CD4-positive, alpha-beta T cell treated with Interleukin-12 subunit alpha and Interleukin-12 subunit beta, for 1 hour (primary cell): ENCODE results near the gene LMAN1L.

ENCODE experiments used
- DNase-seq: peaks from one replicate; pipeline ENCODE4 v3.0.0-alpha.2; 2020

The LMAN1L gene

DNA sequence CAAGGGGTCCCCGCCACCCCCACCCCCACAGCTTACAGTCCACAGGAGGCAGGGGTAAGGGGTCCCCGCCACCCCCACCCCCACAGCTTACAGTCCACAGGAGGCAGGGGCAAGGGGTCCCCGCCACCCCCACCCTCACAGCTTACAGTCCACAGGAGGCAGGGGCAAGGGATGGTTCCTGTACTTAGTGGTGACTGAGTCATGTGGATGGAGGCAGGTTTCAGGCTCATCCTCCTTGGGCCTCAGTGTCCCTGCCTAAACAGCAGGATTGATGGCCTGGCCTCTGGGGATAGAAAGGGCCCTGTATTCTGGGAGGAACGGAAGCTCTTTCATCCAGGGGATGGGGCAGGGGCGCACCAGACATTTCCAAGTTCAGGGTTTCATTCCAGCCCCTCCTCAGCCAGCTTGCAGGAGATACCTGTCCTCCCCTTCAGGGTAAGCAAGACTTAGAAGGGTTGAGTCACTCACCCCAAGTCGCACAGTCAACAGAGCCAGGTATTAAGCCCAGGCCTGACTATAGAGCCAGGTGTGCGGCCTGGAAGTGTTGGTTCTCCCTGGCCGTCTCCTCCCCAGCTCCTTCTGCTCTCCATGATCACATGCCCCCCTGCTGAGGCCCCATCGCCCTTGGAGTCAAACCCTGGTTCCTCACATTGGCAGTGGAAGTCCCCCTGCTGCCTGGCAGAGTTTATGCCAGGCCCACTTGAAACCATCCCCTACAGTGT, 18.2 kb upstream of the LMAN1L start:
- DNase-seq: no peak

DNA sequence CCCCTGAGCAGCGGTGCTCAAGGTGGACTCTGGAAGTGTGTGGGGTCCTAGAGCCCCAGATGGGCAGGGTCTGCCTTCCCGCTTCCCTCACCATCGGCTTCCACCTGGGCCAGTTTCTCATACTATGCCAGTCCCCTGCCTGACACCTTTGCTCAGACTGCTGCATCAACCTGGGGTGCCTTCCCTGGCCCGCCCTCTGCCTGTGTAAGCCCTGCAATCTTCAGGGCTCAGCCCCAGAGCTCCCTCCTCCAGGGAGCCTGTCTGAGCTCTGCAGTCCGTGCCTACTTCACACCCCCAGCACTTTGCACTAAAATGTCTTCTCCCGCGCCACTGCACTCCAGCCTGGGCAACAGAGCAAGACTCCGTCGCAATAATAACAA, 17.7 kb upstream of the LMAN1L start:
- no peak for DNase-seq

DNA sequence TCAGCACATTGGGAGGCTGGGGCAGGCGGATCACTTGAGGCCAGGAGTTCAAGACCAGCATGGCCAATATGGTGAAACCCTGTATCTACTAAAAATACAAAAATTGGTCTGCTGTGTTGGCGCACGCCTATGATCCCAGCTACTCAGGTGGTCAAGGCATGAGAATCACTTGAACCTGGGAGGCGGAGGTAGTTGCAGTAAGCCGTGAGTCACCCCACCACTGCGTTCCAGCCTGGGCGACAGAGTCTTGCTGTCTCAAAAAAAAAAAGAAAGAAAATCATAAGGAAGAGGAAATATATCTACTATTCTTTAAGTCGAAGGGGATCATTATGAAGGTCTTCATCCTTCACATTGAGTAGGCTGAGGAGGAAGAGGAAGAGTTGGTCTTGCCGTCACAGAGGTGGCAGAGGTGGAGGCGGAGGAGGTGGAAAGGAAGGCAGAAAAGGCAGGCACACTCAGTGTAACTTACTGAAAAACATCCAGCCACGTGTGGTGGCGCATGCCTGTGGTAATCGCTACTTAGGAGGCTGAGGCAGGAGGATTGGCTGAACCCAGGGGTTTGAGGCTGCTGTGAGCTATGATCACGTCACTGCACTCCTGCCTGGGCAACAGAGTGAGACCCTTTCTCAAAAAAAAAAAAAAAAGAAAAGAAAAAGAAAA, 16.5 kb upstream of the LMAN1L start:
- peak; percentile 48 for DNase-seq

DNA sequence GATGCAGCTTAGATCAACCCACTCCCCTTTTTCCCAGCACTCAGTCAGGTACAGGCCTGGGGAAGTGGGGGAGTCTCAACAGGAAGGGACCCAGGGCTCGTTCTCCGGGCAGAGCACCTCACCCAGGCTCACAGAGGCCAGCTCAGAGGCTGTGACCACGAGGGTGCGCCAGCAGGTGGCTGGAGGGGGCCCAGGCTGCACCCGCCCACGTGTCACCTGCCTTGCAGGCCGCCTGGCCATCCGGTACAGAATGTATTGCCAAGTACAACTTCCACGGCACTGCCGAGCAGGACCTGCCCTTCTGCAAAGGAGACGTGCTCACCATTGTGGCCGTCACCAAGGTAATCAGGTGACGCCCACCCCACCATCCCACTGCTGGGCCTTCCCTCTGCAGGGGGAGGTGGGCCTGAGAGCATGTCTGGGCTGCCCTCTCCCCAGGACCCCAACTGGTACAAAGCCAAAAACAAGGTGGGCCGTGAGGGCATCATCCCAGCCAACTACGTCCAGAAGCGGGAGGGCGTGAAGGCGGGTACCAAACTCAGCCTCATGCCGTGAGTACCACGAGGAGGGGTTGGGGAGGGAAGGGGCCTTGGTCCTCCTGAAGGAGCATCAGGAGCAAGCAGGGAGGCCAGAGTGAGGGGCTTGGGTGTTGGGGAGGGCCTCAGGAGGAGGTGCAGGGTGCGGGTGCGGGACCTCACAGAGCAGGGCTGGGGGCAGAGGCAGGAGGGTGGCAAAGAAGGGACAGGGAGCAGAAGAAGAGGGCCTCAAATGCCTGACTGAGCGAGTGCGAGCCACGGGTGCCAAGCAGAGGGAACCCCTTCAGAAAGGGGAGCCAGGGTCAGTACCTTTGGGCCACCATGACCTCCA, 14.0 kb upstream of the LMAN1L start:
- DNase-seq: no peak

DNA sequence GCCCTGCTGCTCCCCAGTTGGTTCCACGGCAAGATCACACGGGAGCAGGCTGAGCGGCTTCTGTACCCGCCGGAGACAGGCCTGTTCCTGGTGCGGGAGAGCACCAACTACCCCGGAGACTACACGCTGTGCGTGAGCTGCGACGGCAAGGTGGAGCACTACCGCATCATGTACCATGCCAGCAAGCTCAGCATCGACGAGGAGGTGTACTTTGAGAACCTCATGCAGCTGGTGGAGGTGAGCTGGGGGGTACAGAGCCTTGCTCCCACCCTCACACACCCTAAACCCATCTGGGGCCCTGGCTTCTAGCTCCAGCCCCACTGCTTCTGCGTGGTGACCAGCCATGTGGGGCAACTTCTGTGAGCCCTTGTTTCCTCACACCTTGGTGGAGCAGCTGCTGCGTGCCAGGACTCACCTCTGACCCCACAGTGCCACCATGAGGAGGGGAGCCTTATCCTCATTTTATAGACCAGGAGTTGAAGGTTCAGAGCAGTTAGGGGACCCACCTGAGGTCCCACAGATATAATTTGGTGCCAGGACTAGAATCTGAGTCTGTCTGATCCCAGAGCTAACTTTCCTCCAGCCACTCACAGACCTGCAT, 13.3 kb upstream of the LMAN1L start:
- DNase-seq: no peak

DNA sequence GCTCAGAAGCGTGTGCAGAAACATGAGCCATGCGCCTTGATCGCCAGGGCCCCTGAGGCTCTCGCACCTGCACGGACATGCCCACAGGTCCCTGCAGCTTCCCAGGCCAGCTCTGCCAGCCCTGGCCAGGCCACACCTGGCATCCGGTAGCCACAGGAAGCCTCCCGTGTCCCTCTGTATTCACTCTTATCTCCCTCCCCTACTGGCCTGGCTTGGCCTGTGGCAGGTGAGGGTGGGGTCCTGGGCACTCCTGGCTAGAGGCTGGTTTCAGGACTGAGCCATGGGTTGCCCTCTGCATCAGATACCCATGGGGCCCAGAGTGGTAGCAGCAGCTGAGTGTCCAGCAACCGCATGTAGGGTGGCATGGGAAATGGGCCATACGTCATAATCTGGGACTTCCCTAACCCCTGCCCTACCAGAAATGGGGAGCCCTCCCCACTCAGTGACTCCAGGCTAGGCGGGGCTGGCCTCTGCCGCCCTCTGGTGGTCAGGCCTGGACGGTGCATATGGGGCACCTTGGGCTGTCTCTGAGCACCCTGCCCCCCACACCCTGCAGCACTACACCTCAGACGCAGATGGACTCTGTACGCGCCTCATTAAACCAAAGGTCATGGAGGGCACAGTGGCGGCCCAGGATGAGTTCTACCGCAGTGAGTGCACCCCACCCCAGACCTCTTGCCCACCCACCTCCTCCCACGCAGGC, 12.6 kb upstream of the LMAN1L start:
- peak; percentile 92 for DNase-seq

DNA sequence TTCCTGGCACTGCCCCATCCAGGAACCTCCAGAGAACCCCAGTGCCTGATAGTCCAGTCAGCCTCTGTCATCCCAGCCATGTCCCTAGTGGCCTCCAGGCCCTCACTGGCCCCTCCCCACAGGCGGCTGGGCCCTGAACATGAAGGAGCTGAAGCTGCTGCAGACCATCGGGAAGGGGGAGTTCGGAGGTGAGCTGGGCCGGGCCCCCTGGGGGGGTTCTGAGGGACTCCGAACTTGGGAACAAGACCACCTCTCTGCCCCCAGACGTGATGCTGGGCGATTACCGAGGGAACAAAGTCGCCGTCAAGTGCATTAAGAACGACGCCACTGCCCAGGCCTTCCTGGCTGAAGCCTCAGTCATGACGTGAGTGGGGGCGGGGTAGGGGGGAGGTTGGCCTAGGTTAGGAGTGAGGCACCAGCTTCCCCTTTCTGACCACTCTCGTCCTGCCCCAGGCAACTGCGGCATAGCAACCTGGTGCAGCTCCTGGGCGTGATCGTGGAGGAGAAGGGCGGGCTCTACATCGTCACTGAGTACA, 12.0 kb upstream of the LMAN1L start:
- no peak for DNase-seq

DNA sequence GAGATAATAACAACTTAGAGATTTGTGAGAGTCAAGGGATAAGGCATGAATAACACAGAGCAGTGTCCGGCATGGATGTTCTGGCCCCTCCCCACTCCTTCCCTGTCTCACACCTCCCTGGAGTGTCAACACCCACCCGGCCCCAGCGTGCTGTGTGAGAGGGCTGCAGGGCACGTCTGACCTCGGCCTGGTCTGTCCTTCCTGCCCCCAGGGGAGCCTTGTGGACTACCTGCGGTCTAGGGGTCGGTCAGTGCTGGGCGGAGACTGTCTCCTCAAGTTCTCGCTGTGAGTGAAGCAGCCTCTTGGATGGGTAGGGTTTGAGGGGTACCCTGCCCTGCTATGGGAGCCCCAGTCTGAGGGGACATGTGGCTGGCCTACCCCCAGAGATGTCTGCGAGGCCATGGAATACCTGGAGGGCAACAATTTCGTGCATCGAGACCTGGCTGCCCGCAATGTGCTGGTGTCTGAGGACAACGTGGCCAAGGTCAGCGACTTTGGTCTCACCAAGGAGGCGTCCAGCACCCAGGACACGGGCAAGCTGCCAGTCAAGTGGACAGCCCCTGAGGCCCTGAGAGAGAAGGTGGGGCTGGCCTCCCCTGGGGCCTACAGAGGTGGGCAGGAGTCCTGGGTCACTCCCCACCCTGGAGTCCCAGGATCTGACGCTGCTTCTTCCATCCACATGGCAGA, 11.2 kb upstream of the LMAN1L start:
- no peak for DNase-seq

DNA sequence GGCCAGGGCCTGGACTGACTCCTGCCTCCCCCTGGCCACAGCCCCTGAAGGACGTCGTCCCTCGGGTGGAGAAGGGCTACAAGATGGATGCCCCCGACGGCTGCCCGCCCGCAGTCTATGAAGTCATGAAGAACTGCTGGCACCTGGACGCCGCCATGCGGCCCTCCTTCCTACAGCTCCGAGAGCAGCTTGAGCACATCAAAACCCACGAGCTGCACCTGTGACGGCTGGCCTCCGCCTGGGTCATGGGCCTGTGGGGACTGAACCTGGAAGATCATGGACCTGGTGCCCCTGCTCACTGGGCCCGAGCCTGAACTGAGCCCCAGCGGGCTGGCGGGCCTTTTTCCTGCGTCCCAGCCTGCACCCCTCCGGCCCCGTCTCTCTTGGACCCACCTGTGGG, 10.3 kb upstream of the LMAN1L start:
- no peak for DNase-seq

DNA sequence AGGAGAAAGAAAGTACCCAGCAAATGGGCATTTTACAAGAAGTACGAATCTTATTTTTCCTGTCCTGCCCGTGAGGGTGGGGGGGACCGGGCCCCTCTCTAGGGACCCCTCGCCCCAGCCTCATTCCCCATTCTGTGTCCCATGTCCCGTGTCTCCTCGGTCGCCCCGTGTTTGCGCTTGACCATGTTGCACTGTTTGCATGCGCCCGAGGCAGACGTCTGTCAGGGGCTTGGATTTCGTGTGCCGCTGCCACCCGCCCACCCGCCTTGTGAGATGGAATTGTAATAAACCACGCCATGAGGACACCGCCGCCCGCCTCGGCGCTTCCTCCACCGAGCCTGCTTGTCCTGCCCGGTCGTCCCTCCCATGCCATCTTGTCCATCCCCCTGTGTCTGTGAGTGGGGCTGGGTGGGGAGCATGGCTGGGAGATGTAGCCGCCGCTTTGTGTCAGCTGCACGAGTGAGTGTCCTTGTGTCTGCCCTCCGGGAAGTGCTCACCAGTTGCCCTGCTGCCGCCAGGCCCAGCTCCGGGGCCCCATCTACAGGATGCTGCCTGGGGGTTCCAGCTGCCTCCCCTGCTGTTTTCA, 9.7 kb upstream of the LMAN1L start:
- DNase-seq: no peak

DNA sequence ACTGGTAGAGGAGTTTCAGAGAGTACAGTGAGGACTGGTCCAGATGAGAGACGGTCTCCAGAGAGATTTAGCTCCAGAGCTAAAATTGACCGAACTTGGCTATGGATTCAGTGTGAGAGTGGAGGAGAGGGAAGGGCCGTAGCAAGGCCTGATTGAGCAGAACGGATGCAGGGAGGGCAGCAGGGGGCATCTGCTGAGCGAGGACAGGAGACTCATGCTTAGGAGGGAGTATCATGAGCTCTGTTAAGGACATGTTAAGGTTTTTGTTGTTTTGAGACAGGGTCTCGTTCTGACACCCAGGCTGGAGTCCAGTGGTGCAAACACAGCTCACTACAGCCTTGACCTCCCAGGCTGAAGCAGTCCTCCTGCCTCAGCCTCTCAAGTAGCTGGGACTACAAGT, 7.7 kb upstream of the LMAN1L start:
- no peak for DNase-seq

DNA sequence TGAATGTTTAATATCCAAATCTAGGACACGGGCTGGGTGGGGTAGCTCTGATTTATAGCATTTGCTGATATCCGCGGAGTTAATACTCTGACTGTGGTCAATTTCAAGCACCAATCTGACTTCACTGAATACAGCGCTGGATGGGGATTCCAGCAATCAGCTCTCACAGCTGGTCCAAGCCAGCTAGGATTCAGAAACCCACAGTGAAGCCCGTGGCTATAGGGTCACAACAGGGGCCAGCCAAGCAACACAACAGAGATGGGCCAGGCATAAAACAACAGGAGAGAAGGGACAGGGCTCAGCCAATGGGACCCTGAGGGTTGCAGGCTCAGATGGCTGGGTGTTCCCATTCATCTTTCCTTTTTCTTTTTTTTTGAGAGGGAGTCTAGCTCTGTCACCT, 5.4 kb upstream of the LMAN1L start:
- DNase-seq: no peak

DNA sequence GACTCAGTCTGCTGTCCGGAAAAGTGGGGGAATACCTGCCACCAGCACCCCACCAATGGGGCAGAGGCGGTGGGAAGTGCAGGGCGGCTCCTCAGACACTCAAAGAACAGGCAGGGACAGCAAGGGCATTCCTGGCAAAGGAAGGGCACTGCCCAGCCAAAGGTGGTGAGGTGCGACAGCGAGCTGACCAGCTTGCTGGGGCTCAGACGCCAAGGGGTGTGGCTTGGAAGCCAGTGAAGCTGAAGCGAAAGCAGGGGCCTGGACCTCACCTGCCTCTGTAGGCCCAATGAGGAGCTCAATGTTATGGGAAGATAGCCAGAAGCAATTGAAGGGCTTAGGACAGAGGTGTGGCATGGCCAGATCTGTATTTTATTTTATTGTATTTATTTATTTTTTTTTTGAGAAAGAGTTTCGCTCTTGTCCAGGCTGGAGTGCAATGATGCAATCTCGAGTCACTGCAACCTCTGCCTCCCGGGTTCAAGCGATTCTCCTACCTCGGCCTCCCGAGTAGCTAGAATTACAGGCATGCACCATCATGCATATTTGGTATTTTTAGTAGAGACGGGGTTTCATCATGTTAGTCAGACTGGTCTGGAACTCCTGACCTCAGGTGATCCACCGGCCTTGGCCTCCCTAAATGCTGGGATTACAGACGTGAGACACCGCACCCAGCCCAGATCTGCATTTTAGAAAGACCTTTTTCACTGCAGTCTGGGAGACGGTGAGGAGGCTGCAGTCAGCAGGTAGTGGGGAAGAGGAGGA, 4.4 kb upstream of the LMAN1L start:
- no peak for DNase-seq

DNA sequence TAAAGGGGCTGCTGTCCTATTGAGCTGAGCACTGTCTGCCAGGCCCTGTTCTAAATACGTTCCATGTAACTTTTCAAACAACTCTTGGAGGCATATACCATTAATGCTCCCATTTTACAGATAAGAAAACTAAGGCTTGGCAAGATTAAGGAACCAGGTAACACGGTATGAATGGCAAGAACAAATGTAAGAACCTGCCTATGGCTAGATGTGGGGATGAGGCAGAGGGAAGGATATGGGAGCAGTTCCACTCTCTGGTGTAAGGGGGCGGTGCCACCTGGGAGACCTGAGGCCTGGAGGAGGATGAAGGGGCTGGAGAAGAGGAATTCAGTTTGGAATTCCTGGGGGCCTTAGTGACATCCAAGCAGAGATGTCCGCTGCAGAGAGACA, 3.8 kb upstream of the LMAN1L start:
- no peak for DNase-seq

DNA sequence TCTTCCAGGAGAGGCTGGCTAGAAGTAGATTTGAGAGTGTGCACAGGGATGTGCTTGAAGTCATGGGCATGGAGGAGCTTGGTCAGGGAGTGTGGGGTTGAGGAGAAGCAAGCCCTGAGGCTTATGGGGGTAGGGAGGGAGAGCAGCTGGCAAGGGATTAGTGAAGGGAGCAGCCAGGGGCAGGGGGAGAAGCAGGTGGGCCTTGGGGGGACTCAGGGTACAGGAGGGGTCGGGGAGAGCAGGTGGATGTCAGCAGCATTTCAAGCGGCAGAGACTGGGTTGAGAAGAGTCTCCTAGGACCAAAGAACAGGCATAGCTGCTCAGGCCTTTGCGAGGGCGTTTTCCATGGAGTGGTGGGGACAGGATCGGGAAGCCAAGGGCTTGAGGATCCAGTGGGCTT, 3.4 kb upstream of the LMAN1L start:
- DNase-seq: no peak

DNA sequence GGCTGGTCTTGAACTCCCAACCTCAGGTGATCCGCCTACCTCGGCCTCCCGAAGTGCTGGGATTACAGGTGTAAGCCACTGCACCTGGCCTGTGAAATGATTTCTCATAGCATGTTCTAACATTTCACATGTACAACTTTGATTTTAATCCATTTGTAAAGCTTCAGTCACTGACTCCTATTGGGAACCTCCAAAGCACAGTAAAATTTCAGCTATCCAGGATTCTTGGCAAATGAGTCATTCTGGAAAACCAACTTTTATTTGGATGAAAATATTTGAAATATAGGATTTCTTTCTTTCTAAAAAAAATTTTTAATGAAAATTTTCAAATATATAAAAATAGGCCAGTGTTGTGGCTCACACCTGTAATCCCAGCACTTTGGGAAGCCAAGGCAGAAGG, 2.7 kb upstream of the LMAN1L start:
- no peak for DNase-seq

DNA sequence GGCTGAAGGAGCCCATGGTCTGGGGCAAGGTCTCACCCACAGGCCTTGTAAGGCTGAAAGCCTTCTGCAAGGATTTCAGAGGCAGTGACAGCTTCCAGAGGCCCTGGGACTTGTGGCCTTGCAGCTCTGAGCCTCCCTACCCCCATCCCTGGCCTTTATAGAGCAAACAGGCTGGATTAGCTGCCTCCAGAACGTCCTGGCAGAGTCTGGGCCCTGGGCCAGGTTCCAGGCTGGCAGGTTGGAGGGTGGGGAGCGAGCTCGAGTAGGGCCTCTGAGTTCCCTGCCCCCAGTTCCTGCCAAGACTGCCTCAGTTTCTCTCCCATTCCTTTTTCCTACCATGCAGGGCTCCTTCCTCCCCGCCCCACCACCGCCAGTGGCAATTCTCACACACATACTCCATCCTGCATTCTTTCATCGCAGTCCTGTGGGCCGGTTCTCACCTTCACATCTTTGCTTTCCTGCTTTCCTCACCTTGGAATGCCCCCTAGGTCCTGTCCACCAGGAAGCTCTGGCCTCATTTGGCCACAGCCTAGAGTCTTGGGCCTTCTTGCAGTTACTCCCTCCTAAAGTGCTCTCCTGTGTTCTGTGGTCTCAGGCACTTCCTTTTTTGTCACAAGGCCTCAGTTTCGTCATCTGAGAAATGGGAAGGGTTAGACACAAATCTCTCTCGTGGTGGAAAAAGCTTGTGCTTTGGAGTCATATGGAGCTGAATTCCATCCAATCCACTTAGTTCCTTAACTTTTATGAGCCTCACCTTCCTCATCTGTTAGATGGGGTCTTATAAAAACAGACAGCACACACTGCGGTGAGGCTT, 2.7 kb downstream of the LMAN1L start:
- DNase-seq: no peak

DNA sequence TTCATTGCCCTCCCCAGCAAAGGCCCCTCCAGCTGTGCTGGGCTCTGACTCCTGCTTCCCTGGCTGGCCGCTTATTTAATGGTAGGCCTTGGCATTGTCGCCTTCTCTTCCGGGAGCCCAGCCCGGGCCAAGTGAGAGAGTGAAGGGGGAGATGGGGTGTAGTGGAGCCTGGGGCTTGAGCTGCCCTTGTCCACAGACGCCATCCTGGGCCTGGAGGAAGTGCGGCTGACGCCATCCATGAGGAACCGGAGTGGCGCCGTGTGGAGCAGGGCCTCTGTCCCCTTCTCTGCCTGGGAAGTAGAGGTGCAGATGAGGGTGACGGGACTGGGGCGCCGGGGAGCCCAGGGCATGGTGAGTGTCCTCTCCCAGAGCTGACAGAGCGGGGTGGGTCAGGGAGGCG, 3.3 kb downstream of the LMAN1L start:
- DNase-seq: no peak

DNA sequence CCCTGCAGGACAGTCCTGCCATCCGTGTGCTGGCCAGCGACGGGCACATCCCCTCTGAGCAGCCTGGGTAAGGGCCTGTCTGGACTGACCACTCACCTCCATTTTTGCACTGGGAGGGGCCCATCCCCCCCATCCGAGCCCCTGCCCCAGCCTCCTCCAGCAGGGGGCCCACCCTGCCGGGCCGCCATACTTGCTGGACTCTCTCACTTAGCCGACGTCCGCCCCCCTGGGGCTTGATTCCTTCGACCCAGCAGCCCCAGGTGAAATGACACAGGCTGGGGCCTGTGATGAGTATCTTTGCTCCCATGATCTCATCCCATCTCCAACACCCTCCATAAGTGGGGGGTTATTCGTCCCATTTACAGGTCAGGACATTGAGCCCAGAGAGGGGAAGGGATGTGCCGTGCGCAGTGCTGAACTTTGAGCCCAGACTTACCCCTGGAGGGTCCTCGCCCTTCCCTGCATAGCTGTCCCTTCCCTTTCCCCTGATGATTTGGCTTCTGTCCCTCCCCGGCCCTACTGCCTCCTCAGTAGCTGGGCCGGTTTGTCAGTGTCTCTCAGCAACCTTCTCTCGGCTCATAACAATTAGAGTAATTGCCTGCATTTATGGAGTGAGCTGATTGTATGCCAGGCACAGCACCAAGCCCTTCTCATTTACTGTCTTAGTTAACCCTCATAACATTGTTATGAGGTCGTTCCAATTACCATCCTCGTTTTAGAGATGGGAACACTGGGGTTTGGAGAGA, 4.2 kb downstream of the LMAN1L start:
- no peak for DNase-seq
